ENCODE data around the gene FOXK2.
"Not testable (repeated sequence)": the region's sequence is repeated elsewhere in the genome, so short reads cannot be mapped to it uniquely, and the experiment has no call there.

The FOXK2 gene

GRCh38 chr17:82534401-82534812, 14.9 kb downstream of the FOXK2 start:
- DNase-seq, result no peak

- no peak for DNase-seq
Measured at GRCh38 chr17:82536512-82537201, 17.1 kb downstream of the FOXK2 start.

- DNase-seq, result not testable (repeated sequence)
Measured at GRCh38 chr17:82537228-82537627, 17.7 kb downstream of the FOXK2 start.

GRCh38 chr17:82539076-82539475, 19.5 kb downstream of the FOXK2 start:
- DNase-seq, result not testable (repeated sequence)

GRCh38 chr17:82542439-82542838, 22.9 kb downstream of the FOXK2 start:
- no peak for DNase-seq

GRCh38 chr17:82544431-82545070, 25.0 kb downstream of the FOXK2 start:
- no peak for DNase-seq

GRCh38 chr17:82545071-82545462, 25.5 kb downstream of the FOXK2 start:
- DNase-seq, result no peak

- DNase-seq, result no peak
Measured at GRCh38 chr17:82547981-82548380, 28.4 kb downstream of the FOXK2 start.

GRCh38 chr17:82548681-82549303, 29.3 kb downstream of the FOXK2 start:
- peak; percentile 9 for DNase-seq

- peak; percentile 28 for DNase-seq
Measured at GRCh38 chr17:82551779-82552457, 32.4 kb downstream of the FOXK2 start.

- no peak for DNase-seq
Measured at GRCh38 chr17:82552580-82552979, 33.0 kb downstream of the FOXK2 start.

- DNase-seq, result no peak
Measured at GRCh38 chr17:82553210-82553930, 33.8 kb downstream of the FOXK2 start.

GRCh38 chr17:82557510-82557909, 38.0 kb downstream of the FOXK2 start:
- DNase-seq, result not testable (repeated sequence)

- peak; percentile 88 for DNase-seq
Measured at GRCh38 chr17:82559566-82560251, 40.2 kb downstream of the FOXK2 start.

GRCh38 chr17:82560252-82560642, 40.7 kb downstream of the FOXK2 start:
- no peak for DNase-seq

- DNase-seq, result no peak
Measured at GRCh38 chr17:82560802-82561428, 41.4 kb downstream of the FOXK2 start.

GRCh38 chr17:82561429-82562035, 42.0 kb downstream of the FOXK2 start:
- no peak for DNase-seq

- not testable (repeated sequence) for DNase-seq
Measured at GRCh38 chr17:82562718-82563220, 43.2 kb downstream of the FOXK2 start.

- DNase-seq, result no peak
Measured at GRCh38 chr17:82563318-82563717, 43.8 kb downstream of the FOXK2 start.

- DNase-seq, result not testable (repeated sequence)
Measured at GRCh38 chr17:82563745-82564144, 44.2 kb downstream of the FOXK2 start.

GRCh38 chr17:82564241-82564640, 44.7 kb downstream of the FOXK2 start:
- DNase-seq, result no peak

Measured in DMS79 treated with DMSO at 0.1 percent for 48 hours (cell line).